OCI-LY3 (cell line): Measurements from ENCODE around the gene TMOD2.
A peak's percentile ranks its signal among the peaks of the same experiment; 100 is the strongest.

Experiments
- H2AFZ ChIP-seq: fragments of 200-600, 300-600 bp; shearing (Covaris generic); 2 replicates; pipeline ENCODE4 v1.6.0; 2014; ENCODE audit warnings: antibody characterized with exemption, low read depth, low read length
- H3K27ac ChIP-seq: fragments of 200-600, 300-600 bp; sonication (generic); 2 replicates; pipeline ENCODE4 v1.5.1; 2014; ENCODE audit warnings: mild to moderate bottlenecking, low read length, moderate library complexity, mixed read lengths
- H3K27me3 ChIP-seq: fragments of 200-600, 300-600 bp; sonication (generic); 2 replicates; pipeline ENCODE4 v1.6.1; 2014; ENCODE audit warnings: low read depth, low read length, mixed read lengths
- H3K36me3 ChIP-seq: fragments of 200-600, 300-600 bp; sonication (generic); replicated peaks from 2 replicates; pipeline ENCODE3; 2014; ENCODE audit warnings: low read depth, low read length, mixed read lengths
- H3K4me1 ChIP-seq: fragments of 300-600, 200-600 bp; sonication (generic); 2 replicates; pipeline ENCODE4 v1.6.1; 2014; ENCODE audit warnings: low read length, mixed read lengths
- H3K4me2 ChIP-seq: fragments of 200-600, 300-600 bp; sonication (generic); 2 replicates; pipeline ENCODE4 v1.6.1; 2014; ENCODE audit warnings: low read length, mixed read lengths
- H3K4me3 ChIP-seq: fragments of 300-600, 200-600 bp; sonication (generic); 2 replicates; pipeline ENCODE4 v1.5.1; 2014; ENCODE audit warnings: antibody characterized with exemption, mild to moderate bottlenecking, low read length, moderate library complexity
- H3K79me2 ChIP-seq: fragments of 300-600, 200-600 bp; shearing (Covaris generic); 2 replicates; pipeline ENCODE4 v1.6.1; 2014; ENCODE audit warnings: mild to moderate bottlenecking, low read length, mixed read lengths
- H3K9ac ChIP-seq: fragments of 300-600, 200-600 bp; shearing (Covaris generic); 2 replicates; pipeline ENCODE4 v1.6.0; 2014; ENCODE audit warnings: mild to moderate bottlenecking, low read length, moderate library complexity
- H3K9me3 ChIP-seq: fragments of 200-600, 300-600 bp; shearing (Covaris generic); 2 replicates; pipeline ENCODE4 v1.6.1; 2014; ENCODE audit warnings: low read length, mixed read lengths; ENCODE audit not compliant: insufficient read depth
- H4K20me1 ChIP-seq: fragments of 200-600, 300-600 bp; sonication (generic); 2 replicates; pipeline ENCODE4 v1.6.1; 2016; ENCODE audit warnings: low read length, mixed read lengths; ENCODE audit not compliant: insufficient read depth
- CTCF ChIP-seq: fragments of 200-600, 300-600 bp; sonication (generic); IDR thresholded peaks from 2 replicates; pipeline ENCODE4 v1.5.1; 2014; ENCODE audit warnings: antibody characterized with exemption, low read length, low read depth
- EZH2phosphoT487 ChIP-seq: fragments of 200-600 bp; shearing (Covaris generic); IDR thresholded peaks from 2 replicates; pipeline ENCODE4 v1.6.1; 2018; ENCODE audit warnings: antibody characterized with exemption, mixed run types, low read depth

The TMOD2 gene

GRCh38 chr15:51774916-51775315, 23.5 kb downstream of the TMOD2 start:
- Histone ChIP-seq H2AFZ (no peak overlapping the region), H3K27me3 (no peaks in the 10 kb centered on the region), H3K79me2 (no peaks in the 10 kb centered on the region), H3K4me1 (peaks cover 5% of the 10 kb centered on the region), H3K9ac (no peak overlapping the region), H3K36me3 (no peaks in the 10 kb centered on the region), H3K9me3 (no peaks in the 10 kb centered on the region), H3K4me3 (no peak overlapping the region), H3K27ac (no peak overlapping the region), H4K20me1 (no peaks in the 10 kb centered on the region), H3K4me2 (no peak overlapping the region)
- no peak for TF ChIP-seq CTCF
- no peak for TF ChIP-seq EZH2phosphoT487

GRCh38 chr15:51775967-51776816, 24.8 kb downstream of the TMOD2 start:
- no peaks in the 10 kb centered on the region for H3K36me3 ChIP-seq
- H3K4me3 ChIP-seq = no peak overlapping the region
- no peaks in the 10 kb centered on the region for H3K27me3 ChIP-seq
- no peak overlapping the region for H2AFZ ChIP-seq
- no peaks in the 10 kb centered on the region for H3K79me2 ChIP-seq
- H3K9me3 ChIP-seq = no peaks in the 10 kb centered on the region
- H3K4me1 ChIP-seq = peaks cover 5% of the 10 kb centered on the region
- peak overlapping the region; percentile 29 for H3K4me2 ChIP-seq
- TF ChIP-seq EZH2phosphoT487 = no peak
- TF ChIP-seq CTCF = peak; percentile 91
- H4K20me1 ChIP-seq = no peaks in the 10 kb centered on the region
- no peak overlapping the region for H3K9ac ChIP-seq
- H3K27ac ChIP-seq = no peak overlapping the region

GRCh38 chr15:51776952-51777569, 25.7 kb downstream of the TMOD2 start:
- H3K36me3 ChIP-seq = peaks cover 1% of the 10 kb centered on the region
- no peak overlapping the region for H3K27ac ChIP-seq
- no peaks in the 10 kb centered on the region for H4K20me1 ChIP-seq
- H3K4me3 ChIP-seq = no peak overlapping the region
- no peaks in the 10 kb centered on the region for H3K79me2 ChIP-seq
- peaks cover 9% of the 10 kb centered on the region for H3K4me1 ChIP-seq
- H3K9me3 ChIP-seq = no peaks in the 10 kb centered on the region
- no peak overlapping the region for H3K4me2 ChIP-seq
- no peak overlapping the region for H2AFZ ChIP-seq
- H3K27me3 ChIP-seq = no peaks in the 10 kb centered on the region
- no peak overlapping the region for H3K9ac ChIP-seq
- TF ChIP-seq CTCF (peak; percentile 82), EZH2phosphoT487 (no peak)

GRCh38 chr15:51780636-51781035, 29.2 kb downstream of the TMOD2 start:
- H2AFZ ChIP-seq = no peak overlapping the region
- no peaks in the 10 kb centered on the region for H4K20me1 ChIP-seq
- H3K9me3 ChIP-seq = no peaks in the 10 kb centered on the region
- H3K9ac ChIP-seq = no peak overlapping the region
- no peaks in the 10 kb centered on the region for H3K79me2 ChIP-seq
- TF ChIP-seq EZH2phosphoT487 (no peak), CTCF (no peak)
- H3K4me3 ChIP-seq = no peak overlapping the region
- H3K36me3 ChIP-seq = peaks cover 7% of the 10 kb centered on the region
- peaks cover 9% of the 10 kb centered on the region for H3K4me1 ChIP-seq
- H3K4me2 ChIP-seq = no peak overlapping the region
- no peaks in the 10 kb centered on the region for H3K27me3 ChIP-seq
- H3K27ac ChIP-seq = no peak overlapping the region
